GM19239 (cell line): Measurements from ENCODE around the gene XXYLT1.

ENCODE experiments used
- DNase-seq: peaks from one replicate; pipeline ENCODE4 v3.0.0; 2011; ENCODE audit warnings: low spot score; ENCODE audit not compliant: insufficient read length
- FAIRE-seq: peaks from 2 replicates; lab custom pipeline; 2011; peaks lifted over from hg19 to GRCh38; lab: Jason Lieb, UNC

The XXYLT1 gene

GRCh38 chr3:195210266-195210973 is 60.5 kb downstream of the XXYLT1 start:
- no peak for DNase-seq
- no peak for FAIRE-seq

- FAIRE-seq = no peak
- DNase-seq = no peak
Observed at GRCh38 chr3:195209847-195210265, 61.1 kb downstream of the XXYLT1 start.

GRCh38 chr3:195209083-195209846 is 61.7 kb downstream of the XXYLT1 start:
- FAIRE-seq = no peak
- no peak for DNase-seq

- DNase-seq (no peak), FAIRE-seq (no peak)
Observed at GRCh38 chr3:195208631-195209030, 62.3 kb downstream of the XXYLT1 start.

- peak; percentile 85 for FAIRE-seq
- peak; percentile 34 for DNase-seq
Observed at GRCh38 chr3:195208183-195208582, 62.8 kb downstream of the XXYLT1 start.

GRCh38 chr3:195207731-195208130 is 63.2 kb downstream of the XXYLT1 start:
- no peak for FAIRE-seq
- DNase-seq = no peak

GRCh38 chr3:195207056-195207455 is 63.9 kb downstream of the XXYLT1 start:
- FAIRE-seq (no peak), DNase-seq (no peak)

GRCh38 chr3:195204360-195205163 is 66.4 kb downstream of the XXYLT1 start:
- FAIRE-seq (peak; percentile 45), DNase-seq (no peak)

GRCh38 chr3:195203606-195204005 is 67.4 kb downstream of the XXYLT1 start:
- DNase-seq = no peak
- FAIRE-seq = no peak

- DNase-seq (no peak), FAIRE-seq (no peak)
Observed at GRCh38 chr3:195201295-195201694, 69.7 kb downstream of the XXYLT1 start.

- no peak for FAIRE-seq
Observed at GRCh38 chr3:195200010-195200822, 70.7 kb downstream of the XXYLT1 start.

GRCh38 chr3:195198426-195199346 is 72.3 kb downstream of the XXYLT1 start:
- FAIRE-seq (no peak), DNase-seq (no peak)

More at GRCh38 chr3:195200010-195200822, 70.7 kb downstream of the XXYLT1 start:
- DNase-seq = no peak

GRCh38 chr3:195197765-195198425 is 73.1 kb downstream of the XXYLT1 start:
- FAIRE-seq (no peak), DNase-seq (no peak)

- no peak for DNase-seq
- no peak for FAIRE-seq
Observed at GRCh38 chr3:195196266-195196665, 74.7 kb downstream of the XXYLT1 start.

GRCh38 chr3:195195321-195196209 is 75.4 kb downstream of the XXYLT1 start:
- DNase-seq = no peak
- no peak for FAIRE-seq

GRCh38 chr3:195194559-195195206 is 76.3 kb downstream of the XXYLT1 start:
- no peak for DNase-seq
- no peak for FAIRE-seq

GRCh38 chr3:195191580-195191979 is 79.4 kb downstream of the XXYLT1 start:
- DNase-seq (no peak), FAIRE-seq (no peak)
